Measurements from ENCODE around the gene ARID4B.
"Not testable (repeated sequence)": the region's sequence is repeated elsewhere in the genome, so short reads cannot be mapped to it uniquely, and the experiment has no call there.

ARID4B gene

GRCh38 chr1:235159284-235159683 lies 168.7 kb downstream of the ARID4B start:
- not testable (repeated sequence) for DNase-seq

- no peak for DNase-seq
Observed at GRCh38 chr1:235158680-235159079, 169.3 kb downstream of the ARID4B start.

- no peak for DNase-seq
Observed at GRCh38 chr1:235157150-235157549, 170.8 kb downstream of the ARID4B start.

GRCh38 chr1:235156740-235157139 lies 171.2 kb downstream of the ARID4B start:
- DNase-seq: no peak

GRCh38 chr1:235156265-235156664 lies 171.7 kb downstream of the ARID4B start:
- DNase-seq: no peak

- DNase-seq: no peak
Observed at GRCh38 chr1:235152235-235152634, 175.7 kb downstream of the ARID4B start.

GRCh38 chr1:235151033-235151432 lies 176.9 kb downstream of the ARID4B start:
- no peak for DNase-seq

- DNase-seq: no peak
Observed at GRCh38 chr1:235149824-235150223, 178.2 kb downstream of the ARID4B start.

- no peak for DNase-seq
Observed at GRCh38 chr1:235147269-235147668, 180.7 kb downstream of the ARID4B start.

- no peak for DNase-seq
Observed at GRCh38 chr1:235145639-235146038, 182.3 kb downstream of the ARID4B start.

GRCh38 chr1:235142991-235143390 lies 185.0 kb downstream of the ARID4B start:
- no peak for DNase-seq

GRCh38 chr1:235139315-235139714 lies 188.7 kb downstream of the ARID4B start:
- no peak for DNase-seq

- DNase-seq: peak; percentile 25
Observed at GRCh38 chr1:235138821-235139220, 189.2 kb downstream of the ARID4B start.

GRCh38 chr1:235136111-235136510 lies 191.9 kb downstream of the ARID4B start:
- DNase-seq: no peak

- no peak for DNase-seq
Observed at GRCh38 chr1:235134171-235134570, 193.8 kb downstream of the ARID4B start.

- no peak for DNase-seq
Observed at GRCh38 chr1:235133086-235133485, 194.9 kb downstream of the ARID4B start.

GRCh38 chr1:235131961-235132360 lies 196.0 kb downstream of the ARID4B start:
- DNase-seq: no peak

- DNase-seq: no peak
Observed at GRCh38 chr1:235130766-235131270, 197.2 kb downstream of the ARID4B start.

- DNase-seq: no peak
Observed at GRCh38 chr1:235129774-235130570, 198.0 kb downstream of the ARID4B start.

- peak; percentile 92 for DNase-seq
Observed at GRCh38 chr1:235128456-235129328, 199.3 kb downstream of the ARID4B start, which contains the start of gene TOMM20. TSS of gene TOMM20 (minus strand) at chr1:235128837. CDS start at chr1:235128715, 122 bp downstream.

- DNase-seq: no peak
Observed at GRCh38 chr1:235127732-235128455, 200.1 kb downstream of the ARID4B start.

GRCh38 chr1:235127203-235127602 lies 200.8 kb downstream of the ARID4B start:
- no peak for DNase-seq

- no peak for DNase-seq
Observed at GRCh38 chr1:235124665-235125064, 203.3 kb downstream of the ARID4B start.

All from stimulated activated naive CD4-positive, alpha-beta T cell treated with Interleukin-2 at 50 U/mL for 16 hours (primary cell).